AG08396 (cell line): ENCODE measurements around the gene EPC2.
A peak's percentile ranks its signal among the peaks of the same experiment; 100 is the strongest.

Experiments used
- DNase-seq: peaks from one replicate; pipeline ENCODE4 v3.0.0; 2012; ENCODE audit warnings: low spot score, mixed read lengths

Gene EPC2

GRCh38 chr2:148810081-148810480, 165.5 kb downstream of the EPC2 start:
- DNase-seq: no peak

- peak; percentile 43 for DNase-seq
Measured at GRCh38 chr2:148812306-148812705, 167.8 kb downstream of the EPC2 start.

DNA sequence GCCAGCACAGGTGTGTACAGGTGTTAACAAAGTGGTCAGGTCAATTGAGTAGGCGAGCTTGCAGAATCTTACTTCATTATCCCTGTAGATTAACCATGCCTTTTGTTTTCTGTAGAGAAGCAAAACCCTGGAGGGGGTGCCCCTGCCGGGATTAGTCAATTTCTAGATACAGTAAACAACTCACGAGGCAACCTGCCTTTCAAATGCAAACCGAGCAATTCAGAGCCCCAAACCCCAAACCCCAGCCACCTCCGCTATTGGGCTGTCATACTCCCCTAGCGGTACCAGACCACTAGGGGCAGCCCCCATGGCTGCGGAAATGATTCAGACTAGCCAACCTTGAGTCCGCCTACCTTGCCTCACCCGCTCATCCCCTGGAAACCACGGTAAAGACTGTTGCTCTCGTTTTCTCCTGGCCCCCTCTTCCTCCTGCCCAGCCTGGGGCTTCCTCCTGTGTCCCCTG, 169.1 kb downstream of the EPC2 start:
- DNase-seq: no peak

DNA sequence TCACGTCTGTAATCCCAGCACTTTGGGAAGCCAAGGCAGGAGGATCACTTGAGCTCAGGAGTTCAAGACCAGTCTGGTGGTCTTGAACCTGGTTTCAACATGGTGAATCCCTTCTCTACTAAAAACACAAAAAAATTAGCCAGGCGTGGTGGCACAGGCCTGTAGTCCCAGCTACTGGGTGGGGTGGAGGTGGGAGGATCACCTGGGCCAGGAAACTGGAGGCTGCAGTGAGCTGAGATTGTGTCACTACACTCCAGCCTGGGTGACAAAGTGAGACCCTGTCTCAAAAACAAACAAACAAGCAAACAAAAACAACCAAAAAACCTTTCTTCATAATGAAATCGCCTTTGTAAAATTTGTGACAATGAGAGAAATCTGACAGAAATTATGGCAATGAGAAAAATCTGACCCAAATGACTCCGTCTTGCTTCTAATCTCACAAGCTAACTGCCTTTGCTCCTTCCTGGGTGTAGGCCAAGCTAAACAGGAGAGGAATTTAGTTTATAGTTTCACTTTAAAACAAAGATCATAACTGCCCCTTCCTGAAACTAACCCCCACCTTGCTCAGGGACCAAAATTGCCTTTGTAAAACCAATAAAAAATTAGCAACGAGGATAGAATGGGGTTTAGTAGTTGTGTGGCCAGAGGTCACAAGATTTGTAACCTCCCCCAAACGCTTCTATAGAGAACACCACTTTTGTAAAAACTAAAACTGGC, 169.8 kb downstream of the EPC2 start:
- no peak for DNase-seq

- no peak for DNase-seq
Measured at GRCh38 chr2:148814860-148815419, 170.4 kb downstream of the EPC2 start.

DNA sequence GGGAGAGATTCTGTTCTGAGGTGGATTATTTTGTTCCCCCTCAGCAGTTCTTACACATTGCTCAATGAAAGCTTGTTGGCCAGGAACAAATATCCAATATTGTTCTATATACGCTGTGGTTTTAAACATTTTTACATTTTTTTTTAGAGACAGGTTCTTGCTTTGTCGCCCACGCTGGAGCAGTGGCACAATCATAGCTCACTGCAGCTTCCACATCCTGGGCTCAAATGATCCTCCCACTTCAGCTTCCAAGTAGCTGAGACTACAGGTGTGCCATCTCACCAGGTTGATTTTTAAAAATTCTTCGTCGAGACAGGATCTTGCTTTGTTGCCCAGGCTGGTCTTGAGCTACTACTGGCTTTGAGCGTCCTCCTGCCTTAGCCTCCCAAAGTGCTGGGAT, 171.6 kb downstream of the EPC2 start:
- no peak for DNase-seq

DNA sequence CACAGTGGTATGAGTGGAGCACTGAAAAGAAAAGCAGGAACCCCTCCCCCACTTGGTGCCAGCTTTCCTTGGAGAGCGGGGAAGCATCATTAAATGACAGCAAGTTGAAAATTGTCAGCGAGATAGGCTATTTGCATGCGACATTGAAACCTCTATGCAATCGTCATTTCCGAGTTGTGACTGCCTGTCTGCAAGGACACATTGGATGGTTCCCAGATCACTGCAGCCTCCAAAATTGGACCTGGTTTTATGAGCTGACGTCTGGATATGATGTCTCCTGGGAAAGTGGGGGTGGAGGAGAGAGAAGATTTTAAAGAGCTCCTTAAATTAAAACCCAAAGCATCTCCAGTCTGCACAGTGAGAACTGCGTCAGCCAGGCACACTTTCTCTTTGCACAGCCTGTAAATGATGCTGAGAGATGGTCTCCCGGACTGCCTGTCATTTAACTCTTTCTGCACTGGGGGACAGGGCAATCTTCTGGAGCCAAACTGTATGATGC, 172.7 kb downstream of the EPC2 start:
- DNase-seq: no peak

- no peak for DNase-seq
Measured at GRCh38 chr2:148819019-148819585, 174.6 kb downstream of the EPC2 start.

- DNase-seq: no peak
Measured at GRCh38 chr2:148824190-148824589, 179.6 kb downstream of the EPC2 start.

- DNase-seq: no peak
Measured at GRCh38 chr2:148826791-148827190, 182.2 kb downstream of the EPC2 start.

DNA sequence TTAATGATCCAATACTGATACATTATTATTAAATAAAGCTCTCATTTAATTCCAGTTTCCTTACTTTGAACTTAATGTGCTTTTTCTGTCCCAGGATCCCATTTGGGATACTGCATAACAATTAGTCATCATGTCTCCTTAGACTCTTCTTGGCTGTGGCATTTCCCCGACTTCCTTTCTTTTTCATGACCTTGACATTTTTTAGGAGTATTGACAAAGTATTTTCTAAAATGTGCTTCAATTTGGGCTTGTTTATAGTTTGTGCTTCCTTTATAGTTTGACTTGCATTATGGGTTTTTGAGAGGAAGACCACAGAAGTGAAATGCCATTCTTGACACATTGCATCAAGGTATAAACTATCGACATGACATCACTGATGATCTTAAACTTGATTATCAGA, 184.4 kb downstream of the EPC2 start:
- DNase-seq: no peak

DNA sequence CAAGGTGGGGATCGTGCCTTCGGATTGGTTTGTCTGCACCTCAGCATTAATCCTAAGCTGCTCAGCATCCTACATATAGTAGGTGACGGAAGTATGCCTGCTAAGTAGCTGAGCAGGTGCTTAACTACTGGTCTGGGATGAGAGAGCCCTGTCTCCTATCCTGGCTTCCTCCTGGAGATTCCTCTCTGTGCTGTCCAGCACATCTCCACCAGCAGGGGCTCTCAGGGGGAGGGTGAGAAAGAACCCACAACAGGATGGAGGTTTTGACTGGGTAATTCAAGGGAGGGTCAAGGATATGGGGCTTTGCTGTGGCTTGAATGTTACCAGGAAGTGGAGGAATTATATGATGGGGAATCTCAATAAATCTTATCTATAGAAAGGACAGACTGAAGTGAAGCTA, 185.1 kb downstream of the EPC2 start:
- no peak for DNase-seq

GRCh38 chr2:148832637-148833036, 188.1 kb downstream of the EPC2 start:
- DNase-seq: no peak
